ENCODE data around the gene ZNF302. TPM values are rescaled to one million over a fixed set of nuclear protein-coding genes. Genes with fewer than 3 reads are reported as not detected.
A peak's percentile ranks its signal among the peaks of the same experiment; 100 is the strongest.

ZNF302 gene
- total RNA-seq, 1 donor from 2014 or later, result 38.8 TPM

- TF ChIP-seq CTCF (IDR thresholded peaks at IDR 0.05; ENCODE audit: partially characterized antibody, unreplicated experiment), result no peak
- Mint-ChIP-seq H3K36me3 (ENCODE audit: unreplicated experiment) (no peaks in the 10 kb centered on the region), H3K27ac (ENCODE audit: unreplicated experiment) (no peak overlapping the region), H3K4me1 (ENCODE audit: low read depth, unreplicated experiment) (no peaks in the 10 kb centered on the region), H3K27me3 (ENCODE audit: unreplicated experiment) (peaks cover 6% of the 10 kb centered on the region), H3K9me3 (ENCODE audit: unreplicated experiment) (peaks cover 4% of the 10 kb centered on the region), H3K4me3 (ENCODE audit: unreplicated experiment) (no peak overlapping the region)
- no peak for DNase-seq
Measured at GRCh38 chr19:34671972-34672371, 5.5 kb upstream of the ZNF302 start.

DNA sequence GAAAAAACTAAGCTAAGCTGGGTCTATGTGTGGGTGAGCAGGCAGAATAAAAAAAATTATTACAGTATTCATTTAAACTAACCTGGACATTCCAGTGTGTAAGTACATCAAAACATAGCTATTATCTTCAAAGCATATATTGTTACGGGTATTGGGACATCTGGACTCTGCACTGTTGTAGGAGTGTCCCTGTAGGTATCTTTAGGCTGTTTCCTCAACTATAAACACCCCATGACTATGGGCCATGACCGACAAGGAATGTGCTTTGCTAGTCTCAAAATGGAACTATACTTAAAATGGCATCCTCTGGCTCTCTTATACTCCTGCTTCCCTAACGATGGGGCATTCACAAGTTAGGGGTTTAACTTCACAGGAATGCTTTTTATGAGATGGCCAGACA is 3.9 kb upstream of the ZNF302 start:
- Mint-ChIP-seq H3K4me1 (ENCODE audit: low read depth, unreplicated experiment) (peaks cover 2% of the 10 kb centered on the region), H3K36me3 (ENCODE audit: unreplicated experiment) (no peaks in the 10 kb centered on the region), H3K4me3 (ENCODE audit: unreplicated experiment) (no peak overlapping the region), H3K9me3 (ENCODE audit: unreplicated experiment) (peaks cover 11% of the 10 kb centered on the region), H3K27ac (ENCODE audit: unreplicated experiment) (no peak overlapping the region), H3K27me3 (ENCODE audit: unreplicated experiment) (peaks cover 6% of the 10 kb centered on the region)
- no peak for DNase-seq
- no peak for TF ChIP-seq CTCF (IDR thresholded peaks at IDR 0.05; ENCODE audit: partially characterized antibody, unreplicated experiment)

DNA sequence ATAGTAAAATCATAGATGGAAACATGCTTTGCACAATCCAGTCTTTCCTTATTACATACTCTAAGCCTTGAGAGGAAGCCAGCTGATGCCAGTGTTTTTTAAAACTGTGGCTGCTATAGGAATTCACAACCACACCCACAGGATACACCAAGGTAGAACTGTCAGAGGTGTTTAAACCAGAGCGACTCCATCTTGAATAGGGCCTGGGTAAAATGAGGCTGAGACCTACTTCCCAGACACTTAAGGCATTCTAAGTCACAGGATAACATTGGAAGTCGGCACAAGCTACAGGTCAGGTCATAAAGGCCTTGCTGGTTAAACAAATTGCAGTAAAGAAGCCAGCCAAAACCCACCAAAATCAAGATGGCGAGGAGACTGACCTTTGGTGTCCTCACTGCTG is 2.2 kb upstream of the ZNF302 start:
- no peak overlapping the region for H3K27ac Mint-ChIP-seq (ENCODE audit: unreplicated experiment)
- H3K9me3 Mint-ChIP-seq (ENCODE audit: unreplicated experiment), result peaks cover 12% of the 10 kb centered on the region
- peaks cover 5% of the 10 kb centered on the region for H3K27me3 Mint-ChIP-seq (ENCODE audit: unreplicated experiment)
- no peak for DNase-seq
- peaks cover 9% of the 10 kb centered on the region for H3K4me1 Mint-ChIP-seq (ENCODE audit: low read depth, unreplicated experiment)
- TF ChIP-seq CTCF (IDR thresholded peaks at IDR 0.05; ENCODE audit: partially characterized antibody, unreplicated experiment), result no peak
- H3K36me3 Mint-ChIP-seq (ENCODE audit: unreplicated experiment), result peaks cover 6% of the 10 kb centered on the region
- no peak overlapping the region for H3K4me3 Mint-ChIP-seq (ENCODE audit: unreplicated experiment)

- peak overlapping the region; percentile 53 for H3K4me3 Mint-ChIP-seq (ENCODE audit: unreplicated experiment)
- H3K4me1 Mint-ChIP-seq (ENCODE audit: low read depth, unreplicated experiment), result peaks cover 9% of the 10 kb centered on the region
- peaks cover 12% of the 10 kb centered on the region for H3K9me3 Mint-ChIP-seq (ENCODE audit: unreplicated experiment)
- TF ChIP-seq CTCF (IDR thresholded peaks at IDR 0.05; ENCODE audit: partially characterized antibody, unreplicated experiment), result no peak
- H3K27me3 Mint-ChIP-seq (ENCODE audit: unreplicated experiment), result peaks cover 5% of the 10 kb centered on the region
- H3K27ac Mint-ChIP-seq (ENCODE audit: unreplicated experiment), result no peak overlapping the region
- peaks cover 6% of the 10 kb centered on the region for H3K36me3 Mint-ChIP-seq (ENCODE audit: unreplicated experiment)
- DNase-seq, result no peak
Measured at GRCh38 chr19:34675919-34676318, 1.6 kb upstream of the ZNF302 start.

DNA sequence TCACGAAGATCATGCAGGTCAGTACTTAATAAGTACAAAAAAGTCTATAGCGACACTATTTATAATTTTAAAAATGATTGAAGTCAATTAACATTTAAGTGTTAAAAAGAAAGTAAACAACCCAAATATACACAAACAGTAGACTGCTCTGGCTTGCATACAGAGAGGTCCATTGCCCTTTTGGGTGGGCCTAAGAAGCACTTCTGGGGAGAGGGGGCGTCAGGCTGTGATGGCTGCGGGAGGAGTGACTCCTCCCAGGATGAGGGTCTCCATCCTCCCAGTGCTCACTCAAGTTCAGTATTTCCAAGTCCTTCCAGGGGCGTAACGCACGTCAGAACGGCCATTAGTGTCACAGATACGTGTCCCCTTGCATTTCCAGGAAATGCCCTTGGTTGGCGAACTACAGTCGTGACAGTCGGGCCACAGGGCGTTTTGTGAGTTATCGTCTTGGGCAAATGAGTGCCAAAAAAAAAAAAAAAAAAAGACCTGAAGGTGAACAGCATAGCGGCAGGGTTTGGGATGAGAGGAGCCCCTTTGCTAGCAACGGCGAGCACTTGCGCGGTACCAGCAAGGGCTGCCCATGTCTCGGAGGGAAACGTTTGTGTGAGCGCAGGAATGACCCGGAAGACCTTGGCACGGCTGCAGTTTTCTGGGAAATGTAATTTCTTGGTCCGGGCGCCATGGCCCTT is 637 bp upstream of the ZNF302 start, which contains the start of gene SCGB2B2:
Gene SCGB2B2, minus strand, starts transcription at position 463 of the 689 bp plus-strand sequence. CDS start 82,596 bp downstream, outside the sequence.
- Mint-ChIP-seq H3K36me3 (ENCODE audit: unreplicated experiment) (peaks cover 11% of the 10 kb centered on the region), H3K4me1 (ENCODE audit: low read depth, unreplicated experiment) (peaks cover 9% of the 10 kb centered on the region), H3K9me3 (ENCODE audit: unreplicated experiment) (peaks cover 12% of the 10 kb centered on the region), H3K27ac (ENCODE audit: unreplicated experiment) (peak within 1 kb of the TSS; percentile 99), H3K27me3 (ENCODE audit: unreplicated experiment) (peaks cover 5% of the 10 kb centered on the region), H3K4me3 (ENCODE audit: unreplicated experiment) (peak within 1 kb of the TSS; percentile 100)
- DNase-seq, result peak; percentile 53
- no peak for TF ChIP-seq CTCF (IDR thresholded peaks at IDR 0.05; ENCODE audit: partially characterized antibody, unreplicated experiment)

Data from glutamatergic neuron (in vitro differentiated cells).